Fibroblast of skin of abdomen (primary cell): Measurements from ENCODE around the gene ZNF773. TPM values are rescaled to one million over a fixed set of nuclear protein-coding genes. Genes with fewer than 3 reads are reported as not detected.
"Not testable (repeated sequence)": the region's sequence is repeated elsewhere in the genome, so short reads cannot be mapped to it uniquely, and the experiment has no call there.

Experiments
- DNase-seq: peaks from one replicate; pipeline ENCODE4 v3.0.0-alpha.2; 2013
- polyA plus RNA-seq, 2 experiments: library from polyadenylated mRNA; unstranded; fragments of 120-200 nt; gene quantifications; one replicate each; pipeline ENCODE4 v1.2.1, GENCODE V29; 2013; ENCODE audit not compliant: insufficient read length in 2 of 2

Gene ZNF773
- 6.8 TPM for polyA plus RNA-seq (2013, experiment 1 of 2; ENCODE audit: insufficient read length)
- 8.0 TPM for polyA plus RNA-seq (2013, experiment 2 of 2; ENCODE audit: insufficient read length)

GRCh38 chr19:57499680-57500395 lies at the start of gene ZNF773:
Gene ZNF773, plus strand, starts transcription at chr19:57499938. Its CDS starts 143 bp downstream, at chr19:57500081.
- peak; percentile 96 for DNase-seq

- no peak for DNase-seq
Observed at GRCh38 chr19:57452307-57452706, 47.4 kb upstream of the ZNF773 start.

DNA sequence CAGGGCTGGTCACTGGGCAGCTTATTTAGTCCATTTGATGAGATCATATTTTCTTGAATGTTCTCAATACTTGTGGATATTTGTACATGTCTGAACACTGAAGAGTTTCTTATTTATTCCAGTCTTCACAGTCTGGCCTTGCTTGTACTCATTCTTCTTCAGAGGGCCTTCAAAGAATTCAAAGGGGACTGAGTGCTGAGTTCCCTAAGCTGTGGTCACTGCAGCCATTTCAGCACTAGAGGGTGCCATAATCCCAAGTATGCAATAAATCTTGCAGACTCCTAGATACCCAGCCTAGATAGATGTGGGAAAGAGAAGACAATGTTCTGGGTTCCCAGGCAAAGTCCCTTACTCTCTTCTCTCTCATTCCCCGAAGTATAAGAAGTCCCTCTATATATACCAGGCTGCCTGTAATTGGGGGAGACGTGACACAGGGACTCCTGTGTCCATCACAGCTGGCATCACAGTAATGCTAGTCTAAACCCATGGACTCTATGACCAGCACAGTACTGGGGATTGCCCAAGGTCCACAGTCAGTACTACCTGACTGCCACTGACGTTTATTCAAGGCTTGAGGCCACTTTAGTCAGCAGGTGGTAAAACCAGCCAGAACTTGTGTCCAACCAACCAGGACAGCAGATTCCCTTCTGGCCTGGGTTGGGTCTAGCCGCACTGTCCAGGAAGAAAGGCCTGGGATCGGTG lies 33.9 kb upstream of the ZNF773 start:
- no peak for DNase-seq

GRCh38 chr19:57466489-57466888 lies 33.2 kb upstream of the ZNF773 start:
- DNase-seq: no peak

GRCh38 chr19:57473646-57474045 lies 26.1 kb upstream of the ZNF773 start:
- DNase-seq: no peak

- peak; percentile 92 for DNase-seq
Observed at GRCh38 chr19:57477191-57478008, 22.3 kb upstream of the ZNF773 start, which contains the start of gene ZNF772. Gene ZNF772, minus strand, starts transcription at chr19:57477566. Its CDS starts 257 bp downstream, at chr19:57477309.

DNA sequence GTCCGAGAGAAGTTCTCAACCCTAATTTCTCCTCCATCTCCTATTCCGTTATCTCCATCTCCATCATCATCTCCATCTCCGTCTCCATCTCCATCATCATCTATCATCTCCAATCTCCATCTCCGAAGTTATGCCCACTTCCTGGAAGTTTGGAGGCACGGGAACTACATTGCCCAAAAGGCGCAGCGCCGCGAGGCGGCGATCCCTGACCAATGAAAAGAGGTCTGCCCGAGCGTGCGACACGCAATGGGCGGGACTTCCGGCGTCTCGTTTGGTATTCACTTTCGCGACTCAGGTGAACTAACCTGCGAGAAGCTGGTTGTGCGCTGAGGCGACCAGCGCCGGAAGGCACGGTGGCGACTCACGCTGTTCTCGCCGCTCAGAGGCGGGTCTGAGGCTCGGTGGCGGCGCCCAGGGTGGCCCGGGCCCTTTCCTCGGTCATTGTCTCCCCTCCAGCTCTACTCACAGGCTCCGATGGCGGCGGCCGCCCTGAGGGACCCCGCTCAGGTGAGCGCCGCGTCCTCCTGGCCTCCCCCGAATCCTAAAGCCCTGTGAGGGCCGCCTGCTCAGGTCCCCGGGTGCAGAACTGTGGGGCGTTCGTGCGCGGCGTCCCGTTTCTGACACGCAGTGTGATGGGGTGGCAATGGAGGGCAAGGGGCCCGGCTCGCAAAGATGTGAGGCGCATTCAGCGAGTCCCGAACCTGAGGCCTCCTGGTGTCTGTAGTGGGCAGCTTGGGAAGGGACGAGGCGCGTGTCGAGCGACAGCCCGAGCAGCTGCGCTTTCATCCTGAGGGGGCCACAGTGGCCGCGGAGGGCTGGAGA lies 12.1 kb upstream of the ZNF773 start, which contains the start of gene ZNF419:
Gene ZNF419, plus strand, starts transcription at position 274 of the 822 bp plus-strand sequence. Its CDS starts 201 bp downstream, at position 475.
- peak; percentile 85 for DNase-seq

GRCh38 chr19:57488299-57488644 lies 11.5 kb upstream of the ZNF773 start:
- DNase-seq: peak; percentile 35

DNA sequence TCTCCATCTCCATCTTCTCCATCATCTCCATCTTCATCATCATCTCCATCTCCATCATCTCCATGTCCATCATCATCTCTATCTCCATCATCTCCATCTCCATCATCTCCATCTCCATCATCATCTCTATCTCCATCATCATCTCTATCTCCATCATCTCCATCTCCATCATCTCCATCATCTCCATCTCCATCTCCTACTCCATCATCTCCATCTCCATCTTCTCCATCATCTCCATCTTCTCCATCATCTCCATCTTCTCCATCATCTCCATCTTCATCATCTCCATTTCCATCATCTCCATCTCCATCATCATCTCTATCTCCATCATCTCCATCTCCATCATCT lies 432 bp upstream of the ZNF773 start:
- DNase-seq: not testable (repeated sequence)

- peak; percentile 45 for DNase-seq
Observed at GRCh38 chr19:57500400-57500799, 662 bp downstream of the ZNF773 start.

DNA sequence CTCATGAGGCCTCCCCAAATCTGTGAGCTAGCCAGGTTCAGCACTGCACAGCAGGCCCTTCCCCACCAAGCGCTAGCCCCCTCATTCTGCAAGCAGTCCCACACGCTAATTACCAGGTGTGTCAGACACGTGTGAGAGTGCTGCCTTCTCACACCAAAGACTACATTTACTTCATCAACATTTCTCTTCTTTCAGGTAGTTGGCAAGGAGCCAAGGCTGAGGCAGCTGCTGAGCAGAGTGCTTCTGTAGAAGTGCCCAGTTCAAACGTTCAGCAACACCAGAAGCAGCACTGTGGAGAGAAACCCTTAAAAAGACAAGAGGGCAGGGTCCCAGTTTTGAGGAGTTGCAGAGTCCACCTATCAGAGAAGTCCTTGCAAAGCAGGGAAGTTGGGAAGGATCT lies 6.4 kb downstream of the ZNF773 start:
- DNase-seq: no peak

- no peak for DNase-seq
Observed at GRCh38 chr19:57511484-57511883, 11.7 kb downstream of the ZNF773 start.

GRCh38 chr19:57512845-57513244 lies 13.1 kb downstream of the ZNF773 start:
- DNase-seq: peak; percentile 26

- DNase-seq: no peak
Observed at GRCh38 chr19:57515255-57515654, 15.5 kb downstream of the ZNF773 start.

DNA sequence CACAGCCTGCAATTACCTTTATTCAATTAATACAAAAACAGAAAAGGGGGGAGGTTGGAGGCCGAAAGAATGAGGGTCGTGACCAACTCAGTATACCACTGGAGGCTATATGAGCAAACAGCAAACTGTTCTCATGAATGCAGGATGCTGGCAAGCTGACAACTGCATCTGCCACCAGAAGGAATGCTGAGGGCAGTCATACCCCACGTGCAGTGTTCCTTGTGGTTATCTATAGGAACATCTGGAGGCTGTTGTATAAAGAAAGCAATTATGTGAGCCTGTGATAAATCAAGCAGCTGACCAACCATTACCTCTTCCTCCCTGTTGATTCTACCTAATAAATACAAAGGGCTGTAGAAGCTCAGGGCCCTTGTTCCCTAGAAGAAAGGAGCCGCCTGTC lies 18.3 kb downstream of the ZNF773 start:
- not testable (repeated sequence) for DNase-seq

DNA sequence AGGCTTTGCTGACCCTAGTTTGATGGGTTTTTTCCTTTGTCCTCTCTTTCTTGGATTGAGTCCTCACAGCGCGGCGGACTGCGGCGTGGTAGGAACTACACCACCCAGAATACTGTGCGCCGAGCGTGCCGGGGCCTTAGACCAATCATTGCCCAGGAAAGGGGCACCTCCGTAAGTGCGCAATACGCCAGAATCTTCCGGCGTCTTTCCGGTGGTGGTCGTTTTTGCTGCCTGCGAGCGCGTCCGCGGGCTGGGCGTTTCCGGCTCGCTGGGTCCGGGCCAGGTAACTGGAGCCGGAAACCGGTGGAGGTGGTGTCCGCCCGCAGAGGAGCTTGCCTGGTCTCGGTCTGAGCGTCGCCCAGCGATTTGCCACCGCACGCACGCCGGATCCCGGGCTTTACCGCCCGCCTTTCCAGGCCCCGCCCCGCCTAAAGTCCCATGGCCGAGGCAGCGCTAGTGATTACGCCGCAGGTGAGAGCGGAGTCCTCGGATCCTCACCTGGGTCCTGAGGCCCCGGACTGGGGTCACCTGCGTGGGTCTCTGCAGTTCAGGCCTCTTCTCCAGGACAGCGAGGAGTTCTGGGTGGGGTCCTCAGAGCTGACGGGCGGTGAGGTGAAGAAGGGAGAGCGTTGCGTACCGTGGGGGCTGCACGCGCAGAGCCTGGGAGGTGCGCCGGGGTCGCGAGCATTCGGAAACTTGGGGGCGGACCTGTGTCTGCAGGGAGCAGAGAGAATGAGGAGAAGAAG lies 27.6 kb downstream of the ZNF773 start, which contains the start of gene ZNF549:
Gene ZNF549, plus strand, starts transcription at position 221 of the 746 bp plus-strand sequence. Its CDS starts 218 bp downstream, at position 439.
- DNase-seq: peak; percentile 93

DNA sequence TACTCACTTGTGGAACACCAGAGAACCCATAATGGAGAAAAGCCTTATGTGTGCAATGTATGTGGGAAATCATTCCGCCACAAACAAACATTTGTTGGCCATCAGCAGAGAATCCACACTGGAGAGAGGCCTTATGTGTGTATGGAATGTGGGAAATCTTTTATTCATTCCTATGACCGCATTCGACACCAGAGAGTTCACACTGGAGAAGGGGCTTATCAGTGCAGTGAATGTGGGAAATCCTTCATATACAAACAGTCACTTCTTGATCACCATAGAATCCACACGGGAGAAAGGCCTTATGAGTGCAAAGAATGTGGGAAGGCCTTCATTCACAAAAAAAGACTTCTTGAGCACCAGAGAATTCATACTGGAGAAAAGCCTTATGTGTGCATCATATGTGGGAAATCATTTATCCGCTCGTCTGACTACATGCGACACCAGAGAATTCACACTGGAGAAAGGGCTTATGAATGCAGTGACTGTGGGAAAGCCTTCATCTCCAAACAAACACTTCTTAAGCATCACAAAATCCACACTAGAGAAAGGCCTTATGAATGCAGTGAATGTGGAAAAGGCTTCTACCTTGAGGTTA lies 38.3 kb downstream of the ZNF773 start:
- DNase-seq: no peak

GRCh38 chr19:57546513-57546912 lies 46.8 kb downstream of the ZNF773 start:
- no peak for DNase-seq

DNA sequence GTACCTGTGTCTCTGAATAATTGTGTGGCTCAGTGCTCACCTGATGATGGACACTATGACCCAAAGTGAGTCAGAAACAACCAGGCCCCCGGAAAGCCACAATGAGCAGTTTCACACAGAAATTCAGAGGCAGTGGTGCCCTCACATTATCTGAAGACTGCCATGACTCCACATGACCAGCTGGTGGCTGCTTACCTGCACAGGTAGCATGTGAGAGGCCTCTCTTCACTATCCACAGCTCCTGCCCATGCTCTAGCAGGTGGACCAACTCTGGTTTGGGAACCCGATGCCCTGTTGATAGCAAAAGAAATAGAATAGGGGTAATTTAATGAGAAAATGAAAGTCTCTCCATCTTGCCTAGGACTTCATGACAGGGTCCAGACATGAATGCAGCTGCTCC lies 52.7 kb downstream of the ZNF773 start:
- DNase-seq: no peak

DNA sequence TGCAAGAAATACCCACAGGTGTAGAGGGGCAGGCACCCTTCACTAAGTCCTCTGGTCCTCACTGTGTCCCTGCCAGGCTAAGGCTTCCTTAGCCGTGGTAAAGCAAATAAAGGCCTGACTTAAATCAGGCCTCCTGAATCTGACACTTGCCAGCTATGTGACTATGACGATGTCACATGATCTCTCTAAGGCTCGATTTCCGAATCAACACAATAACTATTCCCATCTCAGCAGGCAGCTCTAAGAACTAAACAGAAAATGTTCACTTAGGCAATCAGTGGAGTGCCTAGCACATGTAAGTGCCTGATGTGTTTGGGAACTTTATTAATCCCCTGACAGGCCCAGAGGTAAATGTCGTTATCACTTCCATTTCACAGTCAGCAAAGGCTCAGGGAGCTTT lies 57.9 kb downstream of the ZNF773 start:
- DNase-seq: no peak
